HG03139 (cell line): ENCODE measurements around the gene MYO15B.

Experiments
- ATAC-seq: cut with Tn5 transposase; IDR thresholded peaks from one replicate; pipeline ENCODE4 v1.9.1; 2021; ENCODE audit not compliant: unreplicated experiment

Gene MYO15B

GRCh38 chr17:75622771-75623273 is 35.2 kb downstream of the MYO15B start:
- no peak for ATAC-seq

DNA sequence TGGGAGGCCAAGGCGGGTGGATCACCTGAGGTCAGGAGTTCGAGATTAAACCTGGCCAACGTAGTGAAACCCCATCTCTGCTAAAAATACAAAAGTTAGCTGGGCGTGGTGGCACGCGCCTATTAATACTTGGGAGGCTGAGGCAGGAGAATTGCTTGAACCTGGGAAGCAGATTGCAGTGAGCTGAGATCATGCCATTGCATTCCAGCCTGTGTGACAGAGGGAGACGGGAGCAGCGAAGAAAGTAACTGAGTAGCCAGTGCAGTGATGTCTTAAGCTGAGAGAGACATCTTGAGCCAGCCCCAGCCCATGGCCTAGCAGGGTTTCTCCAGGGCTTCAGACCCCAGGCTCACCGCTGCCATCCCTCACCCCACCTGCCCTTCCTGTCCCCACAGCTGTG is 35.8 kb downstream of the MYO15B start:
- ATAC-seq: no peak

DNA sequence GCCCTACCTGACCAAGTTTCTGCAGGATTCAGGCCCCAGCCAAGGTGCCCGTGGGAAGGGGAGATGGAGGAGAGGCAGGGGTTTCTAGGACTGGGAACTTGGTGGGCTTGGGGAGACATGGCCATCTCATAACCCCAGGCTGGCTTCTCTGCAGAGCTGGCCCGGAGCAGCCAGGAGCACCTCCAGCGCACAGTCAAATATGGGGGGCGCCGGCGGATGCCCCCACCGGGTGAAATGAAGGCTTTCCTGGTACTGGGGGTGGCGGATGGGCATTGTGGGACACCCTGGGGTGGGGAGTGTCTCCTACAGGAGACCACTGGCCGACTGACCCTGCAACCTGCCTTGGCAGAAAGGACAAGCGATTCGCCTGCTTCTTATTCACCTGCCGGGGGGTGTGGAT is 36.4 kb downstream of the MYO15B start:
- no peak for ATAC-seq

DNA sequence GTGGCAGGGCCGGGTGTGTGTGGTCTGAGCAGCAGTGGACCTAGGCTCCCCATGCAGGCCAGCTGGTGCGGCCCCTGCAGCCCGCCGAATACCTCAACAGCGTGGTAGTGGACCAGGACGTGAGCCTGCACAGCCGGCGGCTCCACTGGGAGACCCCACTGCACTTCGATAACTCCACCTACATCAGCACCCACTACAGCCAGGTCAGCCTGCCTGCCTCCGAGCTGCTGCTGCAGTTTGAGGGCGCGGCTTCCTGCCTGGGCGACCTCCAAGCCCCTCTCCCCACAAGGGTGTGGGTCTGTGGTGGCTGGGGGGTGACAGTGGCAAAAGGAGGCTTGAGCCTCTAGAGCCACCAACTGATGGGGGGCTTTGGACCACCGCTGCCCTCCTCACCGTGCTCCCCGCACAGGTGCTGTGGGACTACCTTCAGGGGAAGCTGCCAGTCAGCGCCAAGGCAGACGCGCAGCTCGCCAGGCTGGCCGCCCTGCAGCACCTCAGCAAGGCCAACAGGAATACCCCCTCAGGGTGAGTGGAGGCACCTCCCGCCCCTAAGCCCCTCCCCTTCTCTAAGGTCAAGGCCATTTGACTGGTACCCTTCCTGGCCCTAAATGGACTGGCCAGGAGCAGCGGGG is 37.2 kb downstream of the MYO15B start:
- ATAC-seq: no peak

DNA sequence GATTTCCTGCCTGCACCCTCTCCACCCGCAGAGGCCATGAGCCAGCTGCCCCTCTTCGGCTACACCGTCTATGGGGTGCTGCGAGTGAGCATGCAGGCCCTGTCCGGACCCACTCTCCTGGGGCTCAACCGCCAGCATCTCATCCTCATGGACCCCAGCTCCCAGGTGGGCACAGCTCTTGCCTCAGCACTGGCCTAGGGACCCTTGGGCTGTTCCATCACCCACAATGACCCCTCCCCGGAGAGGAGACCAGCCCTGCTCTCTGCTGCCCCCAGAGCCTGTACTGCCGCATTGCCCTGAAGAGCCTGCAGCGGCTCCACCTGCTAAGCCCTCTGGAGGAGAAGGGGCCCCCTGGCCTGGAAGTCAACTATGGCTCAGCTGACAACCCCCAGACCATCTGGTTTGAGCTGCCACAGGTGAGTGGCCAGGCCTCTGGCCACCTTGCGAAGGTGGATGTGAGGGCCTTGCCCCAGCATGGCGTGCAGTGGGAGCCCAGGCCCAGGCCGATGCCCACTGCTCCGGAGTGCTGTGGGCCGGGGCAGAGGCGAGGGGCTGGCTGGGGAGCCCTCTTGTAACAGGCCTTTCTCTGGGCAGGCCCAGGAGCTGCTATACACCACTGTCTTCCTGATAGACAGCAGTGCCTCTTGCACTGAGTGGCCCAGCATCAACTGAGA is 38.4 kb downstream of the MYO15B start:
- ATAC-seq: no peak

DNA sequence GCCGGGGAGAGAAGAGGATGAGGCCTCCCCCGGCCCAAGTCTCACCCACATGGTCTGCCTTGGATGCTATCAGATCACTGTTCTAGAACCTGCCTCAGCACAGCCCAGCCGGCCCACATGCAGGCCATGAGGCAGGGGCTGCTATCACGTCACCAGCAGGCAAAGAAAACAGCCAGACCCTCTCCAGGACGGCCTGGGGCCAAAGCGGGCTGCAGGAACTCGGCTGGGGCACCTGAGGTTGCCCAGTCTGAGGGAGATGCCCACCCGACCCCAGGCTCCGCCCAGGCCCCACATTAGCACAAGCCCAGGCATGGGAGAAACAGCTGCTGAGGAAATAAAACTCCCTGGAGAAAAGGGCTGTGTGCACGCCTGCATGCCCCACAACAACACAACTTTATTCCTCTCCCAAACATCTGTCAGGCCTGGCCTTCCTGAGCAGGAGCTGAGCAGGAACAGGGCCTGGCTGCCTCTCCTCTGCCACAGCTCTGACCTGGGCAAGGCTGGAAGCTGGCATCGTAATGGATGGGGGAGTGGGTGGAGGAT is 39.0 kb downstream of the MYO15B start:
- no peak for ATAC-seq

DNA sequence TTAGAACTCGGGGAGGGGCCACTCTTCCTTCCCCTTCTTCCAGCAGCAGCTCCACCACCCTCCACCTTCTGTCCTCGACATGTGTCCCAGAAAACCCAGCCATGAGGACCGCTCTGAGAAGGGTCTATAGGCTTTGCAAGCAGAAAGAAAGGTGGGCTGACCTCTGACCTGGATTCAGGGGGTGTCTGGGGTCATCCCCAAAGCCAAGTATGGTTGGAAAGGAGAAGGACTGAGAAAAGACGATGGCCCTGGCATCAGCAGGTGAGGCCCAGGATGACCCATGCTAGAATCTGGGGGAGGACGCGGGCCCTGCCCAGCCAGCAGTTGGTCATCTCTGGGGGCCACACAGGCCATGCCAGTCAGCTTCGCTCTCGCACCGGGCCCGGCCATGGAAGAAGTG is 39.5 kb downstream of the MYO15B start:
- ATAC-seq: no peak

DNA sequence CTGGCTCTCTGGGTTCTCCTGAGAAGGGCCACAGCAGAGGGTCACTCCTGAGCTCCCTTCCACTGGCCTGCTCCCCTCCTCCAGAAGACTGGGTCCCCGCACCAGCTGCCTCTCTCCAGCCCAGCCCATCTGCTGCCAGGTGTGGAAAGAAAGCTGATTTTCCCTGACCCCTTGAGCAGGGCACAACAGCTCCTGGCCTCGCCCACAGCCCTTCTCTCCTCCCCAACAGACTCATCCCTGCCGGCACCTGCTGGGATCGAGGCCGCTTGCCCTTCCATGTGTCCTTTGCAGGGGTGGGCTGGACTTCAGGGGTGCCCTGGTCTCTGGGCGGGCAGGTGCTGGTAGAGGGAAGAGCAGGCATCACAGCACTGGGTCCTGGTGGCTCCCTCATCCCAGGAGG is 40.8 kb downstream of the MYO15B start:
- ATAC-seq: no peak

DNA sequence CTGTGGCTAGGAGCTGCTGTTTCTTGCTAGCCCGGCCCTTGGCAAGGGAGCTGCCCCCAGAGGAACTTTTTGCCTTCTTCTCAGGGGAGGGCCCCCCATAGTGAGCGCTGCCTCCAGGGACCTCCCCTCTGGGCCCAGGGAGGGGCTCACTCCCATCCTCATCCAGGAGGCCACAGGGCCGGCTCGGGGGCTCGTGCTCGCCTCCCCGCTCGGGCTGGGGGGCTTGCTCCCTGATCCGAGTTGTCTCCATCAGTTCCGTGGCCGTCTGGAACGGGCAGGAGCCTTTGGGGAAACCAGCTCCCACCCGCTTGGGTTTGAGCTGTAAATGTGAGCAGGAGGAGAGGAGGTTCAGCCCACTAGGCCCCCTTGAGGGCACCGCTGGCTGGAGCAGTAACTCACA is 41.6 kb downstream of the MYO15B start:
- ATAC-seq: no peak

DNA sequence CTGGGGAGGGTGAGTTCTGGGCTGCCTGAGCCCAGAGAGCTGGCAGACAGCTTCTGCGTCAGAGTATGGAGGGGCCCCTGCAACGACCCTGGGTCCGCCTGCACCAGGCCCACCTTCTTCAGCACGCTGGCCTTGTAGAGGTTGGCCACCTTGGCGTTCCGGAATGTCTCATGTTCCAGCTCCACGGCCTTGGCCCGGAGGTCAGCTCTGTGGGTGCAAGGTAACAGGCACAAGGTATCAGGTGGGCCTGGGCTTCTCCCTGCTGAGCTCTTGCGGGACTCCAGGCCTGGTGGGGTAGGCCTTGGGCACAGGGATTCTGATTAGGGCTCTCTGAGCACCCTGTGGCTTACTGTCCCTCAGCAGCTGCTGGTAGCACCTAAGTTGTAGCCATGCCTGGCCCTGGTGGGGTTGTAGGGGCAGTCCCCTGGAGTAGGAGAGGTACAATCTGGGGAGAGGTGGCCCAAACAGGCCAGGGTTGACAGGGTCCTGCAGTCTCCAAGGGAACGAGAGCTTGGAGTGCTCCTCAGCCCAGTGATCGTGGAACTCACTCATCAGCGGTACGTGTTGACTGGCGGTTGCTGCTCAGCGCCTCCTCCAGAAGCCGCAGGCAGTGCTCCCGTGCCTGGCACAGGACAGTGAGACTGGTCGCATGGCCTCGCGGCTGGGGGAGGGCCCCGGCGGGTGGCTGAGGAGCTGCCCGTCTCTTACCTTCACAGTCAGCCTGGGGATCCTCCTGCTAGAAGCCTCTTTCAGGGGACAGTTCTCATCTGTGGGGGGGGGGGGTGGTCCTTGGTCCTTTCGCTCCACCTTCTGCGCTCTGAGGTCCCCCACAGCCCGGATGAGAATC is 42.7 kb downstream of the MYO15B start:
- no peak for ATAC-seq

- no peak for ATAC-seq
Measured at GRCh38 chr17:75631353-75631752, 43.8 kb downstream of the MYO15B start.

DNA sequence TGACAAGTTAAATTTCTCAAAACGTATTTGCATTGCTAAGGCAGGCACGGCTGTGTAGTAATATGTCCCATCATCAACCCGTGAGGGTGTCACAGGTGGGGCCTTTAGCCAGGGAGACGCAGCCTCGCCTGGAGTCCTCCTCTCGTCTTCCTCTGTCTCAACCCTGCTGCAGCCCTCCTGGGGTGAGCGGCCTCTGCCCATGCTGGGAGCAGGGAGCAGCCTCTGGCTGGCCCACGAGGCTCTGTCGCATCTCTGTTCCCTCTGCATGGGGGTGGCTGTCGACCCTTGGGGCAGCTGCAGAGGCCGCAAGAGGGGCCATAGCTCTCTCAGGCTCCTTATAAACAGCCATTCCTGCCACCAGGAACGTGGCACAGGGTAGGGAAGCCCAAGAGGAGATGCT is 44.8 kb downstream of the MYO15B start:
- ATAC-seq: no peak

DNA sequence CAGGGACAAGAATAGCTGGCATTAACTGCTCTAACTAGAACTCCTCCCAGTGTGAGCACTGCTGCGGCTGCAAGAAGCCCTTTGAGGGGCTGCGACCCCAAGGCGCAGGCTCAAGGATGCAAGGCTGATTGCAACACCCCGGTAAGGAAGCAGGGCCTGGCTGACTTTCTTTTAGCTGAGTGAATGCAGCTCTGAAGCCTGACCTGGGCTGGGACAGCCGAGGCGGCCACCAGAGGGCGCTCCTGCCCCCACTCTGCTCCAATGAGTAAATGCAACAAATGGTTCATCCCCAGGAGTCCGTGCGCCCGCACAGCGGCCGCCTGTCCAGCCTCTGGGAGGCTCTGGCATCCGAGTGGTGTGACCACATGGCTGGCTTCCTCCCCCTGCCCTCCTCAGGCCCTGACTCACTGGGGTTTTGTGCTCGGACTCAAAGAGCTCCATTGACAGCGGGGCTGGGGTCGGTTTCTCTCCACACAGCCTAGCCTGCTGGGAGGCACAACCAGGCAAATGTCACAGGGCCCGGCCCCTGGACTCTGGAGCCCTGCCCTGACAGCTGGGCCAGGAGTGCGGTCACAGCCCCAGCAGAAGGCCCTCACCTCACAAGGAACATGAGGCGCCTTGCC is 45.4 kb downstream of the MYO15B start, which contains the start of gene SMIM5:
TSS of gene SMIM5 (plus strand) at position 572 of the 623 bp plus-strand sequence. CDS start 6,768 bp downstream, outside the sequence.
- ATAC-seq: no peak

- no peak for ATAC-seq
Measured at GRCh38 chr17:75633486-75634375, 46.1 kb downstream of the MYO15B start.

- ATAC-seq: no peak
Measured at GRCh38 chr17:75634376-75634740, 46.8 kb downstream of the MYO15B start.

DNA sequence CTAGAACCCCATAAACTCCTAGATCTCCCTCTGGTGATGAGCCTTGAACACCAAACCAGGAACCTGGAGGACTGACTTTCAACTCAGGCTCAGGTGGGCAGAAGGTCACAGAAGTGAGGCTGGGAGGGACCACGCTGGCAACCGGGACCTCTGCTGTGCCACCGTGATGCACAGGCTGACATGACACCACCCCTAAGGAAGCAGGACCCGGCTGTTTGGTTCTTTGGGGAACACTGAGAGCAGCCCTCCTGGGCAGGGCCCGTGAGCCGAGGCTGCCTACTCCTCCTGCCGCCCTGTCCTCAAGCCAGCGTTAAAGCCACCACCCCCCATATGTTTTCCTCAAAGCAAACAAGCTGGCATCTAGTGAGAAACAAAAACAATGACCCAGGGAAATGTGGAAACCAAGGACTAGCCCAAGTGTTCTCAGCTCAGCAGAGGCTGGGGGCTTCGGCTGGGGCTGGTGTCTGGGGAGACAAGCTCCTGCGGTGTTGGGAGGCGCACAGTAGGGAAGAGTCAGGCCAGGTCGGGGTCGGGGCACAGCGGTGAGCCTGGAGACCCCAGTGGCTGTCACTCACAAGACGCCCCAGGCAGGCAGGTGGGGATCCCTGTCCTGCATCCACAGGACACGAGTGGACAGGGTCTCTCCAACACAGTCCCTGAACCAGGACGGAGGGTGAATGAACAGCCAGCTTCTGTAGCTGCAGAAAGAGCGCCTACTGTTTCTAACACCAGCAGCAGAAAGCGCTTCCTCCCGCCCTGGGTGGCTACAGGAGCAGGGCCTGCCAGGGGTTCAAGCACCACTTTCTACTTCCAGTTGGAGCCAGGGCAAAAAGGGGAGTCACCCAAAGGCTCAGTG is 47.4 kb downstream of the MYO15B start:
- no peak for ATAC-seq

GRCh38 chr17:75635610-75636202 is 48.1 kb downstream of the MYO15B start:
- no peak for ATAC-seq

DNA sequence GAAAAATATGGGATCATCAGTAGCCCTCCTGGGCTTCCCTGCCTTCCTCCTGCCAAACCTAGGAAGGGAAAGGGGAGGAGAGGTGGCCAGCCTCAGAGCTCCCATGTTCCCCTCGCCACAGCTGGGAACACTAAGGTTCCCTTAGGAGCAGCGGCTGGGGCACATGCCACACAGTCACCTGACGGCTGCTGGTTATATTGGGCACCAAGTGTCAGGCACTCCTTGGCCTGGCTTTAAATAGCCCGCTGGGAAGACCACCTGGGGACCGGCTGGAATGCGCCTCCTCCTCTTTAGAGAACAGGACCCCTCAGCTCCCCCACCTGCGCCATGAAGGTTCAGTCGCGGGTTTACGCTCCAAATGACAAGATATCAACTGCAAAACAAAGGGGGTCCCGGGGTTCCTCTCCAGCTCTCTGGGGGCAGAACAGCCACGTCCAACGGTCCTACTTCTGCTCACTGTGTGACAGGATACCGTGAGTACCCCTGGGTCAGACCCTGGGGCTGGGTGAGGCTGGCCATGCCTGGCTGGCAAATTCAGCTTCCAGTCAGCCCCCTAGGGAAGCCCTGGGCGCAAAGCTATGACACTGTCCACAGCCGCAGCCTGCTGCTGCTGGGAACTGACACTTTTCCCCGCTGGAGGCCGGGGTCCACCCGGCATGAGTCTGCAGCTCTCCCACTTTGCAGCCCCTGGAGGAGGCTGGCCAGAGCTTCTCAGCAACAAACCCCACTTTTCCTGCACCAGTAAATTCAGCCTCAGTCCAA is 49.0 kb downstream of the MYO15B start:
- no peak for ATAC-seq
